Natural killer cell treated with Interleukin-12 subunit alpha and Interleukin-12 subunit beta and Interleukin-15 and Interleukin-18, amount 100 ng/mL, for 72 hours (primary cell): ENCODE data around the gene TMEM132C. TPM values are rescaled to one million over a fixed set of nuclear protein-coding genes. Genes with fewer than 3 reads are reported as not detected.
A peak's percentile ranks its signal among the peaks of the same experiment; 100 is the strongest.

Experiments
- ATAC-seq, 2 donors: fragments of 150-1000 bp; cut with Tn5 transposase in 1 of 2; sonication (Bioruptor Pico), chemical (Tn5 transposase) in 1 of 2; 2 replicates each; pipeline ENCODE4 v1.10.0; 2021
- DNase-seq: peaks from one replicate; pipeline ENCODE4 v3.0.0; 2022; ENCODE audit warnings: low spot score
- H3K27ac Mint-ChIP-seq, 2 donors: 1 replicate in 1 of 2; 2 replicates in 1 of 2; pipeline ENCODE4 v1.8.0; 2022; ENCODE audit warnings: mixed read lengths in 2 of 2, mild to moderate bottlenecking in 1 of 2, moderate library complexity in 1 of 2
- H3K27me3 Mint-ChIP-seq, 2 donors: 1 replicate in 1 of 2; 2 replicates in 1 of 2; pipeline ENCODE4 v1.8.0; 2022; ENCODE audit warnings: mixed read lengths in 2 of 2
- H3K36me3 Mint-ChIP-seq: one replicate; pipeline ENCODE4 v1.8.0; 2022; ENCODE audit warnings: mixed read lengths
- H3K4me1 Mint-ChIP-seq, 2 donors: 1 replicate in 1 of 2; 2 replicates in 1 of 2; pipeline ENCODE4 v1.8.0; 2022; ENCODE audit warnings: low read depth in 2 of 2, mixed read lengths in 2 of 2, mild to moderate bottlenecking in 1 of 2
- H3K4me3 Mint-ChIP-seq: one replicate; pipeline ENCODE4 v1.8.0; 2022; ENCODE audit warnings: mixed read lengths
- H3K9me3 Mint-ChIP-seq: 2 replicates; pipeline ENCODE4 v1.8.0; 2022; ENCODE audit warnings: mixed read lengths
- total RNA-seq, 2 donors: library from RNA; stranded (reverse); gene quantifications; one replicate each; pipeline ENCODE4 v1.2.3, GENCODE V29; 2022

The TMEM132C gene
- total RNA-seq, 2 donors from 2014 or later: 0.14 TPM; not detected in 1

- Mint-ChIP-seq H3K27me3 (no peaks in the 10 kb centered on the region), H3K4me3 (no peak overlapping the region)
- DNase-seq: no peak
Measured at GRCh38 chr12:128753438-128753837, 486.5 kb downstream of the TMEM132C start.

GRCh38 chr12:128754275-128754674 is 487.3 kb downstream of the TMEM132C start:
- peaks cover 12 to 19% of the 10 kb centered on the region in 2 donors for H3K4me1 Mint-ChIP-seq
- no peaks in the 10 kb centered on the region for H3K9me3 Mint-ChIP-seq
- H3K4me3 Mint-ChIP-seq: no peak overlapping the region
- no peak overlapping the region for H3K27ac Mint-ChIP-seq
- no peaks in the 10 kb centered on the region for H3K27me3 Mint-ChIP-seq
- ATAC-seq (peak; percentile 24 to 69), DNase-seq (no peak)
- H3K36me3 Mint-ChIP-seq: no peaks in the 10 kb centered on the region

More at GRCh38 chr12:128753438-128753837, 486.5 kb downstream of the TMEM132C start:
- ATAC-seq: no peak
- H3K9me3 Mint-ChIP-seq: no peaks in the 10 kb centered on the region
- peaks cover 12 to 24% of the 10 kb centered on the region in 2 donors for H3K4me1 Mint-ChIP-seq
- no peak overlapping the region for H3K27ac Mint-ChIP-seq
- H3K36me3 Mint-ChIP-seq: no peaks in the 10 kb centered on the region

- Mint-ChIP-seq H3K4me1 (peaks cover 12 to 19% of the 10 kb centered on the region in 2 donors), H3K9me3 (no peaks in the 10 kb centered on the region), H3K4me3 (no peak overlapping the region), H3K27ac (no peak overlapping the region), H3K36me3 (no peaks in the 10 kb centered on the region), H3K27me3 (no peaks in the 10 kb centered on the region)
- no peak for ATAC-seq
- DNase-seq: no peak
Measured at GRCh38 chr12:128755566-128755965, 488.6 kb downstream of the TMEM132C start.
